Stimulated activated CD8-positive, alpha-beta memory T cell treated with anti-CD3 and anti-CD28 coated beads, Interleukin-15, amount 100 ng/mL, for 24 hours (primary cell): ENCODE measurements around the gene GTSE1.
"Not testable (repeated sequence)": the region's sequence is repeated elsewhere in the genome, so short reads cannot be mapped to it uniquely, and the experiment has no call there.

Experiments used
- DNase-seq: peaks from one replicate; pipeline ENCODE4 v3.0.0-alpha.2; 2020; ENCODE audit warnings: low read depth

The GTSE1 gene, protein sequence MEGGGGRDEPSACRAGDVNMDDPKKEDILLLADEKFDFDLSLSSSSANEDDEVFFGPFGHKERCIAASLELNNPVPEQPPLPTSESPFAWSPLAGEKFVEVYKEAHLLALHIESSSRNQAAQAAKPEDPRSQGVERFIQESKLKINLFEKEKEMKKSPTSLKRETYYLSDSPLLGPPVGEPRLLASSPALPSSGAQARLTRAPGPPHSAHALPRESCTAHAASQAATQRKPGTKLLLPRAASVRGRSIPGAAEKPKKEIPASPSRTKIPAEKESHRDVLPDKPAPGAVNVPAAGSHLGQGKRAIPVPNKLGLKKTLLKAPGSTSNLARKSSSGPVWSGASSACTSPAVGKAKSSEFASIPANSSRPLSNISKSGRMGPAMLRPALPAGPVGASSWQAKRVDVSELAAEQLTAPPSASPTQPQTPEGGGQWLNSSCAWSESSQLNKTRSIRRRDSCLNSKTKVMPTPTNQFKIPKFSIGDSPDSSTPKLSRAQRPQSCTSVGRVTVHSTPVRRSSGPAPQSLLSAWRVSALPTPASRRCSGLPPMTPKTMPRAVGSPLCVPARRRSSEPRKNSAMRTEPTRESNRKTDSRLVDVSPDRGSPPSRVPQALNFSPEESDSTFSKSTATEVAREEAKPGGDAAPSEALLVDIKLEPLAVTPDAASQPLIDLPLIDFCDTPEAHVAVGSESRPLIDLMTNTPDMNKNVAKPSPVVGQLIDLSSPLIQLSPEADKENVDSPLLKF

DNA sequence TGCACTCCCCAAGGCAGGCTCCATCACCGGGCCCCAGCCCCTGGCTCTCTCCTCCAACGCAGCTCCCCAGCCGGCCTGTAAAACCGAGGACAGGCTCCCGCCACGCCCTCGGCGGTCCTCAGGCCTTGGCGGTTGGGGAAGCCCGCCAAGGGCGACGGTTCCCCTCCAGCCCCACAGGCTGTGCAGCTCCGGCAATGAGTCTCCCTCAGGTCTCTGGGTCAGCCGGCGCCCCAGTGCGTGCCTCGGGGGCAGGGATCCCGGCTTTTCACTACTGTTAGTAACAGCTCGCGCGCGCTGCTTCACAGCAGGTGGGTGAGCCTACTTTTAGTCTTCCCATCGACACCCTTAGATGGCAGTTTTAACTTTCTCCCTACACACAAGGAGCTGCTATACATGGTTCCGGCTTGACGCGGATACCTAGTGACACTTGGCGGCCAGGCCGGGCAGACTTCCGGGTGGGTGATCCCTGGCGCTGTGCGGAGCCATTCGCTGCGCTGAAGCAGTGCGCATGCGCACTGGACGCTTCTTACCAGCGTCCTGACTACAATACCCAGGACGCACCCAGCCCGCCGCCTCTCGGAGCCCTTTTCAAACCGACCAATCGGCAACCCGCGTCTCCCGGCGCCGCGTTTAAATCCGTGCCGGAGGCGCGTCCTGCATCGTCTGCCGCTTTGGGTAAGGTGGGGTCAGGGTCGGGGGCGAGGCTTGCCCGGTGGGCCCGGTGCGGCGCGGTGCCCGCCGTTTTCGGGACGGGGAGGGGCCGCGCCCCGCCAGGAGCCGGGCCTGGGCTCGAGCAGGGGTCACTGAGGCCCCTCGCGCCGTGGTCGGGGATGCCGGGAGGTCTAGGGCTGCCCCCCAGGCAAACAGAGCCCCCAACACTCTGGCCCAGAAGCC lies at the start of gene GTSE1:
GTSE1 (plus strand) TSS at position 614 of the 894 bp plus-strand sequence. CDS start 531 bp downstream, outside the sequence.
- DNase-seq = peak; percentile 90

DNA sequence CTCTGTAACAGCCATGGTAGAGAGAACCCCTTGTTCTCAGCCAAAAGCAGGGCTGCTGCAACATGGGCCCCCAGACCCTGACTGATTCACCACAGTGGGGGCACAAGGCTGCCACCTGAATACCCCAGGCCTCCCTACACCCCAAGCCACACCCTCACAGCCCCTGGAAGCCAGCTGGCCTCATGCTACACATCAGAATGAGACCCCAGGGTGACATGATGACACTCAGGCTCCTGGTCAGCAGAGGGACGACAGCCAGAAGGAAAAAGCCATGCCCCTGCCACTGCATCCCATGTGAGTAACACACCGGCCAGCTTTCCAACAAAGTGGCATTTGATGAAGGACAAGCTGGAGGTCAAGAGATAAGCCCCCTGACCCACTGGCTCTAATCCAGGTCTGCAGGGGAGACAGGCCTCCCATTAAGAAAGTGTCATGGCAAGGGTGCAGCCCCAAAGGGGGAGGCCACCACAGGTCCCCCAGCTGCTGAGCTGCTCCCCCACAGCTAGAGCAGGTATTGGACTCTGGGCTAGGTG lies 49.2 kb upstream of the GTSE1 start:
- DNase-seq = no peak

DNA sequence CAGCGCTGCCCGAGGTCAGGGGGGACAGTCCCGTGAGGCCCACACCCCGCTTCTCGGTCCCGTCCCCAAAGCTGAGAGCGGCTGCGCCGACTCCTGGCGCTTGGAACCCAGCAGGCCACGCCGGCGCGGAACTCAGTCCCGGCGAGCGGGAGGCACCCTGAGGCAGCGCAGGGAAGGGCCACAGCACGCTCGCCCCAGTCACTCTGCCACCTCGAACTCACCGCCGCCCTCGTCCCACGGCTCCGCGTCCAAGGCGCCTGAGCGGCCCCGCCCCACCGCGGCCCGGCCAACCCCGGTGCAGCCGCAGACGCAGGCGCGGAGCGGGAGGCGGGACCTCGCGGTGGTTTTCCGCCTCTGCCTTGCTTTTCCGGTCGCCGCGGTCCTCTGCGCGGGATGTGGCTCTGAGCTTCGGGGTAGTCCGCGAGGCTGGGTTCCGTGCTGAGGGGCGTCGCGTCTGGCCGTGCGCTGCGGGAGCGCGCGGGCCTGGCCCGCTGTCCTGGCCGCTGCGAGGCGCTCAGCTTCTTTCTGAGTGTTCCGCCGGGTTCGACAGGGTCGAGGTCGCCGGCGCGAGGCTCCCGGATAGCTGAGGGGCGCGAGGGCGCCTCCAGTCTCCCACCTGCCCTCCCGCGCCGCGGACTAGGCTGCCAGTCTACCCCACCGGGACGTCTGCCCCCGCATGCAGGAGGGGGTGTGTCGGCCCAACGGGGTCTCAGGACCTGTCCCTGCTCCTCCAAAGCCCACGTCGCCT lies 46.5 kb upstream of the GTSE1 start, which contains the start of gene CDPF1:
CDPF1 (minus strand) TSS at position 259 of the 748 bp plus-strand sequence. CDS start 2,009 bp downstream, outside the sequence.
- DNase-seq = peak; percentile 86

DNA sequence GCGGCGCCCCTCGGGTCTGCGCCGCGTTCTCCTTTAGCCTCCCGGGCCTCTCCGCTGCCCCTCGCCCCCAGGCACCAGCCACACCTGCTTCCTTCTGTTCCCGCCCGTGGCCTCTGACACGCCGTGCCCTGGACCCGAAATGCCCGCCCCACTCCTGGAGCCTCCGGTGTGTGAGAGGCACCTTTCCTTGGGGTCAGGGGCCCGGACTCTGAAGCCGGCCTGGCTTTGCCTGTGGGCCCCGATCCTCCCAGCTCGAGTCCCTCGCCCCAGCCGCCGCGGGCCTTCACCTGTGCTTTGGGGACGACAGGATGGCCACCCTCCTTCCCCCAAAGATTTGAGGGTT lies 45.9 kb upstream of the GTSE1 start:
- DNase-seq = no peak

DNA sequence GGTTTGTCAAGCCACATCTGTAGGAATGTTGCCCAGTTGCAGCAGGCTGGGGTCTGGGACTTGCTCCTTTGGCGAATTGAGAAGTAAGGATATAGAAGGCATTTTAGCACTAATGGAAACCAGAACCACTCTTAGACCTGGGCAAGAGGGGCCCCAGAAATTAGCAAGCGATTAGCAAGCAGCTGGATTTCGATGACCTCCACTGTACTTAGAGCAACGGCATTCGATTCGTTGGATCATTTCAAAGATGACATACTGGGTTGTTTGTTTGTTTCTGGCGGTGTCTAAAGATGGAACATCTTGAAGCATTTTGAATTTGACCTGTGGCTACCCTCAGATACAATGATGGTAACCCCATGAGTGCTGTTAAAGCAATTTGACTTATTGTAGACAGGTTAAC lies 45.4 kb upstream of the GTSE1 start:
- no peak for DNase-seq

DNA sequence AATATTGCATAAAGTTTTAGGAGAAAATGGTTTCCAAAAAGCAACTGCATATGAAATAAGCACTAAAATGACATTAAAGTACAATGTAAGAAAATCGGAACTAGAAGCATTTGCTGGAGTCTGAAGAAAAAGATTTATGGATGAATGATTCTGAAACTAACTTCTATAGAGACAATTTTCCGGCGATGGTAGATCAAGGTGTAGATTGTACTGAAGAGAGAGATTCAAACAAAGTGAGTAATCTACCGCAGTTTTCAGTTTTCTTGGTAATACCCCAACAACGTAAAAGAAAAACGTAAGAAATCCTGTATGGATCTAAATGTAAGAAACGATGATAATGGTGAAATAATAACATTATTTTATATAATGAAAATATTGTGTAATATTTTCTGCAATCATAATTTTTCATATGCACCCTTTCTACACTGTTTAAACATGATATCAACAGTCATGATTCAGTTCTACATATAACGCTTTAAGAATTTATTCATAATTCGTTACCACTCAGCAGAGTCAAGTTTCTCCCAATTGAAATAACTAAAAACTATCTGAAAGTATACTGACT lies 44.8 kb upstream of the GTSE1 start:
- DNase-seq = no peak

DNA sequence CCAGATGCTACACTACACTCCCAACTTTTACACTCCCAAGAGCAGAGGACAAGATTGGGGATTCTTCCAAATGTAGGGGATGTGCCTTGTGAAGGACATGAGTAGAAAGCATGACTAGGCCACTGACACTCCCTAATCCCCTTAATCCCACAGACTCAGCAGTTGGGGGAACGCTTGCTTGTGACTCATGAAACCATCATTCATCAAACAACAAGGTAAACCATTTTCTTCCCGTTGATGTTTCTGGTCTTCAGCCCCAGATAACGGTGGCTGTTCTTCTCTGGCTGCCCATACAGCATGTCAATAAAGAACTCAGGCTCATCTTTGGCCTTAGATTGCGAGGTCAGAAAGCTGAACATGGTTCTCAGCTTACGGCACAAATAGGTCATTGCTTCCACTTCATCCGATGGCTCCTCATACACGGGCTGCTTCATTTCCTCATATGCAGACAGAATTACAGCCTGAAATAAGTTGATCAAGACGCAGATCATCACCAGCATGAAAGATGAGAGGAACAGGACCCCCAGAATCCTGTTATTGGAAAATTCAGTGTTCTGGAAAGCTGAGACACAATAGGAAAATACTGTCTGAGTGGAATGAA lies 40.2 kb upstream of the GTSE1 start:
- DNase-seq = no peak

DNA sequence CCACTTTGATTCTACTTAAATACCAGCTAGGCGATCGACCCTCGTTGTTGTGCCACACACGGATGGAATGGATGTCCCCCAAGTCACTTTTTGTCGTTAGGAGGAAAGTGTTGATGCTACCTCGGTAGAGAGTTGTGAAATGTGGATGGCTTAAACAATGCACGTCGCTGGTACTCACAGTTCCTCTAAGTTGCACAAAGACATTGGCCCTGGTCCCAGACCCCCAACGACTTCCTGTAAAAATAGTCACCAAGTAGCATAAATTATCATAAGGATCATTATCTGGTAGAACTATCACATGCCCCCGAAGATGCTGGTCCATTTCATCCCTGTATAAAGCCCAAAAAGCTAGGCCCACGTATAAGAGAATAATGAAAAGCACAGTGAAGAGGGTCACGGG lies 37.3 kb upstream of the GTSE1 start:
- DNase-seq = no peak

DNA sequence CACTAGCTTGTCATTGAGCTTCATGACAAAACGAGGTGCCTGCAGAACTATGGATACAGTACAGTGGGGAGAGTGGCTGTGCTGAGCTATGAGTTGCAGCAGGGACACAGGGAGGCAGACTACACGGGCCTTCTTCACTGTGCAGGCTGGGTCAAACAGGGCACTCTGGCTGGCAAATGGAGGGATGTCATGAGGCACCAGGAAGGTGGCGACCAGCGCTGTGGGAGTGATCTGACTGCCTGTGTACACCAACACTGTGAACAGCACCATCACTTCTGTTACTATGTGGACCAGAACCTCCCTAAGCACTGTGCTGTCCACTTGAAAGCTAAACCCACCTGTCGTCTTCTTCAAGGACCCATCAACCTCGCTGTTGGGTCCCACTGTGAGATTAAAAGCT lies 36.6 kb upstream of the GTSE1 start:
- no peak for DNase-seq

DNA sequence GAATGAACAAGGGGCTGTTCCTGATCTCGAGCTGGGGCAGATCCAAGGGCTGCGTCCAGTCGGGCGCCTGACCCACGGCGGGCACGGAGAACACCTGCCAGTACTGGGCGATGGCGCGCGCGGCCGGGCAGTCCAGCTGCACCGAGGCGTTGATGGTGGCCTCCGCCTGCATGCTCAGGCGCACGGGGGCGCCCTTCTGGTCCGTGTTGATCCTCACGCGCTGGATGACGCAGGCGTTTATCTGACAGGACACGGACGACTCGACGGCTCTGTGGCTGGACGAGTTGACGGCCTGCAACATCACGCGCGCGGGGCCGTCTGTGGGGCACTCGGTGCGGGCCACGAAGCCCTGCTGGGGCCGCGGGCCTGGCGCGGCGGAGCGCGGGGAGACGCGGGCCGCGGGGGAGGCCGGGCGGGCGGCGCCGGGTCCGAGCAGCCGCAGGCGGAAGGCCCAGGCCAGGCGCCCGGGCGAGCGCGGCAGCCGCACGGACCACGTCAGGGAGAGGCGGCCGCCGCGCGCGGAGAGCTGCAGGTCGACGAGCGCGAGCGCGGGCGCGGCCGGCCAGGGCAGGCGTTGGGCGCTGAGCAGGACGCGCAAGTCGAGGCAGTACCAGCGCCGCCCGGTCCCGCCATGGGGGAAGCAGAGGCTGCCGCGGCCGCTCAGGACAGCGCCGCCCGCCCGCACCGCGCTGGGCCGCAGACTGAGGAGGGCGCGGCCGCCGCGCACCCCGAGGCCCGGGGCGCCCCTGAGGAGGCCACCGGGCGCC lies 34.0 kb upstream of the GTSE1 start:
- DNase-seq = no peak

DNA sequence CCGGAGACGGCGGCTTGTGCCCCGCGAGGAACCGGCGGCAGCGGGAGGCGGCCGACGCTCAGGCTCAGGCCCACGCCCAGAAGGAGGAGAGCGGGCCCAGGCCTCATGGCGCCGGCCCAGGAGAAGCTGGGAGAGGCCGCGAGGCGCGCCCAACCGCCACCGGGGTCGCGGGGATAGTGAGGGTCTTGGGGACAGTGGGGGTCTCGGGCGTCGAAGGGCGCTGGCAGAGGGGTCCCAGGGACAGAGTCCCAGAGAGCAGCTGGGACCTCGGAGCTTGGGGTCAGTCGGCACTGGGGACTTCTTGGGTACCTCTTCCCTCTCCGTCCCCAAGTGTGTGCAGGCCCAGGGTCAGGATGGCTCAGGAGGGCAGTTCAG lies 33.5 kb upstream of the GTSE1 start, which contains the start of gene PKDREJ:
PKDREJ (minus strand) TSS at position 128 of the 375 bp plus-strand sequence; CDS start at position 107, 21 bp downstream.
- DNase-seq = no peak

DNA sequence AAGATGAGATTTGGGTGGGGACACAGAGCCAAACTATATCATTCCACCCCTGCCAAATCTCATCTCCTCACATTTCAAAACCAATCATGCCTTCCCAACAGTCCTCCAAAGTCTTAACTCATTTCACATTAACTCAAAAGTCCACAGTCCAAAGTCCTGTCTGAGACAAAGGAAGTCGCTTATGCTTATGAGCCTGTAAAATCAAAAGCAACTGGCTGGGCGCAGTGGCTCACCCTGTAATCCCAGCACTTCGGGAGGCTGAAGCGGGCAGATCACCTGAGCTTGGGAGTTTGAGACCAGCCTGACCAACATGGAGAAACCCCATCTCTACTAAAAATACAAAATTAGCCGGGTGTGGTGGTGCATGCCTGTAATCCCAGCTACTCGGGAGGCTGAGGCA lies 32.1 kb upstream of the GTSE1 start:
- not testable (repeated sequence) for DNase-seq

DNA sequence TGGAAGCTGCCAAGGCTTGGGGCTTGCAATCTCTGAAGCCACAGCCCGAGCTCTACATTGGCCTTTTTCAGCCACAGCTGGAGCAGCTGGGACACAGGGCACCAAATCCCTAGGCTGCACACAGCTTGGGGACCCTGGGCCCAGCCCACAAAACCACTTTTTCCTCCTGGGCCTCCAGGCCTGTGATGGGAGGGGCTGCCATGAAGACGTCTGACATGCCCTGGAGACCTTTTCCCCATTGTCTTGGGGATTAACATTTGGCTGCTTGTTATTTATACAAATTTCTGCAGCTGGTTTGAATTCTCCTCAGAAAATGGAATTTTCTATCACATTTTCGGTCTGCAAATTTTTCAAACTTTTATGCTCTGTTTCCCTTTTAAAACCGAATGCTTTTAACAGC lies 31.0 kb upstream of the GTSE1 start:
- not testable (repeated sequence) for DNase-seq

DNA sequence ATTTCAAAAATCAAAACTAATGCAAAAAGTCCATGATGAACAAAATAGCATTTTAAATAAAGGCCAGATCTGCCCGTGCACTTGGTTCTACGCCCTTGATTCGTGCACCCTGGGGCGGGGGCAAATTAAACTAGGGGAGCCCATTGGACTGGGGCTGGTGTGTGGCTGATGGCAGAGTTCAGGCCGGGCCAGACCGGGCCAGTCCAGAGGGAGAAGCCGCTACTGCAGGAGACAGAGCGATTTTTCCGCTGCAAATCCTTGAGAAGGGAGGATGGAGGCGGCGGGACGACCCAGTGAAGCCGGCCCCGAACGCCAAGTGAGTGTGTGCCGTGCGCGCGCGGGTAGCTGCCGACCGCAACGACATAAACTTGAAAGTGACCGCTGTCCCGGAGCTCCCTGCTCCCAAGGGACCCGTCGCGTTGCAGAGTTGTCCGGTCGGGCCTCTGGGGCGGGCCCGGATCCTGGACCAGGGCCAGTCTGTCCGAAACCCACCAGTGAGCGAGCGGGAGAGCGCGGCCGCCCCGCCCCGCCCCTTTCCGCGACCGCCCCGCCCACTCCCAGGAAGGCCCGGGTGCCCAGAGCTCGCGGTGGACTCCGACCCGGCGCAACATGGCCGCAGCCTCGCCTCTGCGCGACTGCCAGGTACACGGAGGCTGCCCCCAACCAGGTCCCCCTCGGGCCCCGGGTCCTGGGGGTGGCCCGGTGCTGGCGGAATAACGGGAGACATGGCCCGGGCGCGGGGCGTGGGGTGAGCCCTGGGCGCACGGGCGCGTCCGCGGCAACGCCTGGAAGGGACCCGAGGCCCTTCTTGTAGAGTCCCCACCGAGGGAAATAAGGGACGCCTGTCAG lies 29.0 kb upstream of the GTSE1 start, which contains the start of gene TTC38:
TTC38 (plus strand) TSS at position 578 of the 849 bp plus-strand sequence; CDS start at position 610, 32 bp downstream.
- DNase-seq = no peak

DNA sequence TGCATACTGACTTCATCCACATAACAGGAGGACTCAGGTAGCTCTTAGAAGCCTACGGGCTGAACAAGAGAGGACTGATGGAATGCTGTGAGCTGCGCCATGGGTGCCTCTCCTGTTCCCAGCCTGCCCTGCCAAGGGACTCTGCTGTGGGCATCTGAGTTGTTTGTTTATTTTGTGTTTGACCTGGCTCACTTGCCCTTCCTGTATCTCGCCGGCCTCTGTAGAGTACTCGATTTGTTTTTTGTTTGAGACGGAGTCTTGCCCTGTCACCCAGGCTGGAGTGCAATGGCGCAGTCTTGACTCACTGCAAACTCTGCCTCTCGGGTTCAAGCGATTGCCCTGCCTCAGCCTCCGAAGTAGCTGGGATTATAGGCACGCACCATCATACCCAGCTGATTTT lies 27.1 kb upstream of the GTSE1 start:
- DNase-seq = no peak

DNA sequence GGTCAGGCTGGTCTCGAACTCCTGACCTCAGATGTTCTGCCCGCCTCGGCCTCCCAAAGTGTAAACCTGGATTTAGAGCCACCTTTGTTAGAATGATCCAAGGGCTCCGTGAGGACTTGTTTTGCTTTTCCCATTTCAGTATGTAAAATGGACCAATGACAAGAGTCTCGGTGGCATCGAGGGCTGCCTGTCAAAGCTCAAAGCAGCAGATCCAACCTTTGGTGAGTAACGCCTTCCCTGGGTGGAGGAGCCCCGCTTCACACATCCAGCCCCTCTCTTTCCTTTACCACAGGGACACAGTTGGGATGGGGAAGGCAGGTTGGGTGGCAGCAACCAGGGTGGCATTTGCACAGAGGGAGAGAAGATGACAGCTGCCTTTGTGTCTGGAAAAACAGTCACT lies 24.5 kb upstream of the GTSE1 start:
- DNase-seq = no peak

DNA sequence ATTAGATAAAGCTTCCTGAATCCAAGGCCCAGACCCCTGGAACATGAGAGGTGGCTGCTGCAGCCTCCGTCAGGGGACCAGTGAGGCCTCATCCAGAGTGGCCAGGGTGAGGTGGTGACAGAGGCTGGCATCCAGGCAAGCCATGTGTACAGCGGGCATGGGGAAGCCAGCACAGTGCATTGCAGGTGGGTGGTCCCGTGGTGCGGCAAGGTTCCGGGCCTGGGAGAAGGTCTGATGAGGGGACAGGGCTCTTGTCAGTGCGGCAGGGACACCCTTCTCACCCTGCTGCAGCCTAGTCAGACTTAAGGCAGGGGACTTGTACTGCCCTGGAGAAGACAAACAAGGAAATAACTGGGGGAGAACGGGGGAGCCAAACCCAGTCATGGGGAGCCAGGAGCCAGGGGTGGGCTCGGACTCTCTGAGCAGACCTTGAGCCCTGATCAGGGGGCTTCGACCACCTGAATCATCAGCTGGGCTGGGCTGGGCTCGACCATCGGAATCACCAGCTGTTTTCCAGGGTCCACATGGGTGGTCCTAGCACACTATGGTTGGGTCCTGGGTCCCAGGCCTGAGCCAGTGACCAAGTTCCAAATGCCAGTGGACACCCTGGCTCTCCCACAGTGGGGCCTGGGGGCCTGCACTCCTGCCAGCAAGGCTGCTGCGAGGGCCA lies 23.8 kb upstream of the GTSE1 start:
- no peak for DNase-seq
